Muscle layer of duodenum (tissue), 2 donors: ENCODE results near the gene S100A12.

Experiments used
- H3K27ac ChIP-seq: one replicate; pipeline ENCODE4 v1.7.0; 2013; ENCODE audit warnings: mild to moderate bottlenecking, low read length
- H3K27me3 ChIP-seq: one replicate; pipeline ENCODE4 v1.7.0; 2013; ENCODE audit warnings: low read depth, mild to moderate bottlenecking, control low read depth, low read length
- H3K36me3 ChIP-seq, 2 donors: one replicate each; pipeline ENCODE4 v1.7.0; 2013; ENCODE audit warnings: low read length in 2 of 2, control low read depth in 1 of 2, mild to moderate bottlenecking in 1 of 2; ENCODE audit not compliant: insufficient read depth in 2 of 2, control insufficient read depth in 1 of 2
- H3K4me1 ChIP-seq, 2 donors: one replicate each; pipeline ENCODE4 v1.7.0; 2013; ENCODE audit warnings: low read length in 2 of 2, mild to moderate bottlenecking in 2 of 2, control low read depth in 1 of 2, moderate library complexity in 1 of 2; ENCODE audit not compliant: insufficient read depth in 2 of 2, control insufficient read depth in 1 of 2
- H3K4me3 ChIP-seq, 2 donors: one replicate each; pipeline ENCODE4 v1.7.0; 2013; ENCODE audit warnings: low read length in 2 of 2, low read depth in 1 of 2, mild to moderate bottlenecking in 1 of 2
- H3K9me3 ChIP-seq, 2 donors: one replicate each; pipeline ENCODE4 v1.7.0; 2013; ENCODE audit warnings: low read length in 2 of 2, control low read depth in 1 of 2, mild to moderate bottlenecking in 1 of 2; ENCODE audit not compliant: control insufficient read depth in 1 of 2
- donor health status: healthy.

Gene S100A12

GRCh38 chr1:153357076-153357852 lies 18.2 kb downstream of the S100A12 start:
- Histone ChIP-seq H3K36me3 (no peaks in the 10 kb centered on the region), H3K9me3 (no peaks in the 10 kb centered on the region), H3K4me1 (peaks cover 0 to 1% of the 10 kb centered on the region in 2 donors), H3K4me3 (no peak overlapping the region), H3K27ac (peak overlapping the region; percentile 39), H3K27me3 (no peaks in the 10 kb centered on the region)

GRCh38 chr1:153356392-153357075 lies 18.9 kb downstream of the S100A12 start:
- H3K27me3 ChIP-seq, result no peaks in the 10 kb centered on the region
- no peaks in the 10 kb centered on the region for H3K9me3 ChIP-seq
- H3K4me1 ChIP-seq, result no peaks in the 10 kb centered on the region
- no peak overlapping the region for H3K4me3 ChIP-seq
- no peak overlapping the region for H3K27ac ChIP-seq
- H3K36me3 ChIP-seq, result no peaks in the 10 kb centered on the region

- no peak overlapping the region for H3K27ac ChIP-seq
- no peak overlapping the region for H3K4me3 ChIP-seq
- H3K9me3 ChIP-seq, result no peaks in the 10 kb centered on the region
- no peaks in the 10 kb centered on the region for H3K27me3 ChIP-seq
- H3K36me3 ChIP-seq, result no peaks in the 10 kb centered on the region
- no peaks in the 10 kb centered on the region for H3K4me1 ChIP-seq
Measured at GRCh38 chr1:153355445-153356071, 19.9 kb downstream of the S100A12 start.

GRCh38 chr1:153354515-153355193 lies 20.8 kb downstream of the S100A12 start:
- H3K4me1 ChIP-seq, result no peaks in the 10 kb centered on the region
- no peak overlapping the region for H3K4me3 ChIP-seq
- no peaks in the 10 kb centered on the region for H3K27me3 ChIP-seq
- no peaks in the 10 kb centered on the region for H3K36me3 ChIP-seq
- no peaks in the 10 kb centered on the region for H3K9me3 ChIP-seq
- H3K27ac ChIP-seq, result no peak overlapping the region

- H3K9me3 ChIP-seq, result no peaks in the 10 kb centered on the region
- H3K27ac ChIP-seq, result no peak overlapping the region
- H3K4me3 ChIP-seq, result no peak overlapping the region
- H3K27me3 ChIP-seq, result no peaks in the 10 kb centered on the region
- H3K4me1 ChIP-seq, result no peaks in the 10 kb centered on the region
- no peaks in the 10 kb centered on the region for H3K36me3 ChIP-seq
Measured at GRCh38 chr1:153353226-153353947, 22.0 kb downstream of the S100A12 start.

- Histone ChIP-seq H3K27me3 (no peaks in the 10 kb centered on the region), H3K36me3 (no peaks in the 10 kb centered on the region), H3K9me3 (no peaks in the 10 kb centered on the region), H3K27ac (no peak overlapping the region), H3K4me1 (no peaks in the 10 kb centered on the region), H3K4me3 (no peak overlapping the region)
Measured at GRCh38 chr1:153352523-153352922, 22.9 kb downstream of the S100A12 start.

- Histone ChIP-seq H3K9me3 (no peaks in the 10 kb centered on the region), H3K27me3 (no peaks in the 10 kb centered on the region), H3K27ac (no peak overlapping the region), H3K4me3 (no peak overlapping the region), H3K4me1 (no peaks in the 10 kb centered on the region), H3K36me3 (no peaks in the 10 kb centered on the region)
Measured at GRCh38 chr1:153350321-153350957, 25.0 kb downstream of the S100A12 start.

GRCh38 chr1:153349363-153350320 lies 25.8 kb downstream of the S100A12 start:
- Histone ChIP-seq H3K9me3 (no peaks in the 10 kb centered on the region), H3K4me3 (no peak overlapping the region), H3K27me3 (no peaks in the 10 kb centered on the region), H3K4me1 (no peaks in the 10 kb centered on the region), H3K36me3 (no peaks in the 10 kb centered on the region), H3K27ac (no peak overlapping the region)

GRCh38 chr1:153348511-153349362 lies 26.7 kb downstream of the S100A12 start, which contains the start of gene PGLYRP4:
TSS of gene PGLYRP4 (minus strand) at chr1:153348841. CDS start at chr1:153347932, 909 bp downstream.
- Histone ChIP-seq H3K36me3 (no peaks in the 10 kb centered on the region), H3K27ac (no peak within 1 kb of the TSS), H3K4me1 (no peaks in the 10 kb centered on the region), H3K9me3 (no peaks in the 10 kb centered on the region), H3K27me3 (no peaks in the 10 kb centered on the region), H3K4me3 (no peak within 1 kb of the TSS)
